ENCODE measurements around the gene AHCYL1. TPM values are rescaled to one million over a fixed set of nuclear protein-coding genes. Genes with fewer than 3 reads are reported as not detected.

AHCYL1 gene
- total RNA-seq, 1 experiment from 2014 or later, result 89.0 TPM

DNA sequence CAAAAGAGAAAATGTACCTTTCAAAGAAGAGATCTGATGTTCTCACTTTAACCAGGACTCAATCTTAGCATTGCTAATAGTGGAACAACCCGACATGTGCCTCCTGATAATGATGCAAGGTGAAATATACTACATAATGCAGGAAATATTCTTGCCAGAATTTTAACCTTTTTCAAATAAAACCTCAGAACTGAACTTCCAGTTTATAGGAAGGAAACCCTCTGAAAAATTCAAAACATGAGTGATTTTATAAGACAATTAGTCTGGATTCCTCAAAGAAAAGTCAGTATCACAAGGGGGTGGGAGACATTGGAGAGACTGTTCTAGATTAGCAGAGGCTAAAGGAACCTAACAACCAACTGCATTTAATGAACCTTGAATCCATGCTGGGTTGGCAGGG, 18.1 kb downstream of the AHCYL1 start:
- H3K79me2 ChIP-seq (ENCODE audit: insufficient read depth, low read length), result peaks cover 9% of the 10 kb centered on the region; the same call in 1 of the 2 replicates

More for the DNA sequence above, 18.1 kb downstream of the AHCYL1 start:
- Histone ChIP-seq H2AFZ (ENCODE audit: low read length) (no peak overlapping the region), H3T11ph (ENCODE audit: low read length) (no peak overlapping the region), H3K23me2 (ENCODE audit: insufficient read length, low read depth, low read length, poor library complexity, severe bottlenecking) (no peaks in the 10 kb centered on the region), H3K9me3 (ENCODE audit: control insufficient read depth, low read depth, low read length) (no peaks in the 10 kb centered on the region), H3K18ac (ENCODE audit: insufficient read length, low read depth, low read length) (no peak overlapping the region), H3K4me1 (ENCODE audit: insufficient read depth, low read length) (peaks cover 14% of the 10 kb centered on the region), H3K4me2 (ENCODE audit: insufficient read depth, insufficient read length, low read length) (no peak overlapping the region), H3K23ac (ENCODE audit: insufficient read length, low read depth, low read length) (no peak overlapping the region), H3K27ac (ENCODE audit: insufficient read length, low read depth, low read length) (no peak overlapping the region), H4K20me1 (ENCODE audit: control insufficient read depth, insufficient read depth, insufficient read length) (no peaks in the 10 kb centered on the region), H4K91ac (ENCODE audit: insufficient read length, low read depth, low read length) (no peak overlapping the region), H3K27me3 (ENCODE audit: insufficient read depth, low read length) (no peaks in the 10 kb centered on the region), H3K56ac (ENCODE audit: insufficient read length, low read depth, low read length) (no peak overlapping the region), H3K79me1 (ENCODE audit: insufficient read depth, low read depth, low read length, poor library complexity, severe bottlenecking) (no peaks in the 10 kb centered on the region), H2BK12ac (ENCODE audit: insufficient read length, low read depth, low read length) (no peak overlapping the region), H2BK120ac (ENCODE audit: low read depth, low read length, poor library complexity, severe bottlenecking) (no peak overlapping the region), H2BK15ac (ENCODE audit: low read depth, low read length) (no peak overlapping the region), H4K5ac (ENCODE audit: insufficient read length, low read depth, low read length) (no peak overlapping the region), H2BK5ac (ENCODE audit: insufficient read length, low read length) (no peak overlapping the region), H4K8ac (replicated peaks; ENCODE audit: insufficient read length, low read depth, low read length) (no peak overlapping the region), H2BK20ac (ENCODE audit: low read depth, low read length, poor library complexity, severe bottlenecking) (no peak overlapping the region), H3K4ac (ENCODE audit: low read depth, low read length) (no peak overlapping the region), H3K14ac (ENCODE audit: insufficient read depth, low read length) (no peak overlapping the region), H2AK5ac (ENCODE audit: insufficient read length, low read length) (no peak overlapping the region), H3K9ac (ENCODE audit: extremely low read depth, insufficient read length, low read length) (no peak overlapping the region)
- peak overlapping the region in 2 of 3 experiments; percentile 59 to 95; a peak in 2 of 7 replicates for H3K27ac Mint-ChIP-seq
- no peaks in the 10 kb centered on the region for H3K9me3 Mint-ChIP-seq
- no CpG with 5 or more reads among the region's 1 CpG for WGBS (ENCODE audit: extremely low coverage, insufficient read length, low lambda C conversion rate)
- TF ChIP-seq, protein P1, sequence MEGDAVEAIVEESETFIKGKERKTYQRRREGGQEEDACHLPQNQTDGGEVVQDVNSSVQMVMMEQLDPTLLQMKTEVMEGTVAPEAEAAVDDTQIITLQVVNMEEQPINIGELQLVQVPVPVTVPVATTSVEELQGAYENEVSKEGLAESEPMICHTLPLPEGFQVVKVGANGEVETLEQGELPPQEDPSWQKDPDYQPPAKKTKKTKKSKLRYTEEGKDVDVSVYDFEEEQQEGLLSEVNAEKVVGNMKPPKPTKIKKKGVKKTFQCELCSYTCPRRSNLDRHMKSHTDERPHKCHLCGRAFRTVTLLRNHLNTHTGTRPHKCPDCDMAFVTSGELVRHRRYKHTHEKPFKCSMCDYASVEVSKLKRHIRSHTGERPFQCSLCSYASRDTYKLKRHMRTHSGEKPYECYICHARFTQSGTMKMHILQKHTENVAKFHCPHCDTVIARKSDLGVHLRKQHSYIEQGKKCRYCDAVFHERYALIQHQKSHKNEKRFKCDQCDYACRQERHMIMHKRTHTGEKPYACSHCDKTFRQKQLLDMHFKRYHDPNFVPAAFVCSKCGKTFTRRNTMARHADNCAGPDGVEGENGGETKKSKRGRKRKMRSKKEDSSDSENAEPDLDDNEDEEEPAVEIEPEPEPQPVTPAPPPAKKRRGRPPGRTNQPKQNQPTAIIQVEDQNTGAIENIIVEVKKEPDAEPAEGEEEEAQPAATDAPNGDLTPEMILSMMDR (conservative IDR thresholded peaks at IDR 0.05), result no peak
- H3K36me3 Mint-ChIP-seq (ENCODE audit: insufficient read depth in 1 of 3, low read depth in 3 of 3), result peaks cover 0 to 2% (median 0%) of the 10 kb centered on the region in 3 experiments; a peak in 2 of 7 replicates
- no peak for DNase-seq
- H3K4me3 Mint-ChIP-seq, result no peak overlapping the region
- H3K27me3 Mint-ChIP-seq (ENCODE audit: low read depth), result no peaks in the 10 kb centered on the region
- peaks cover 55 to 56% of the 10 kb centered on the region in 2 experiments for H3K4me1 Mint-ChIP-seq

Data from H9 (cell line).